Caki2 (cell line): ENCODE measurements around the gene EEF1AKMT3. TPM values are rescaled to one million over a fixed set of nuclear protein-coding genes. Genes with fewer than 3 reads are reported as not detected.
A peak's percentile ranks its signal among the peaks of the same experiment; 100 is the strongest.
"Not testable (repeated sequence)": the region's sequence is repeated elsewhere in the genome, so short reads cannot be mapped to it uniquely, and the experiment has no call there.

ENCODE experiments used
- DNase-seq: peaks from one replicate; pipeline ENCODE4 v3.0.0-alpha.2; 2015; ENCODE audit warnings: low read depth
- in situ Hi-C: cut with HindIII; loops from 2 replicates; pipeline ENCODE4 v1.10.0; 2016; ENCODE audit warnings: low sequenced_read_pairs, low pct_unique_long_range_greater_than_20kb, mixed read lengths
- total RNA-seq: library from RNA; depleted of rRNA; stranded (reverse); fragments of >200 nt; shearing (Covaris generic); gene quantifications from 2 replicates; pipeline ENCODE4 v1.2.3, GENCODE V29; 2014; ENCODE audit warnings: low replicate concordance

Gene EEF1AKMT3
- total RNA-seq, 1 experiment from 2014 or later = 10.5 TPM

- no peak for DNase-seq
- in situ Hi-C loops = no loop called here
Measured at GRCh38 chr12:57802607-57803006, 30.2 kb downstream of the EEF1AKMT3 start.

- in situ Hi-C loops = no loop called here
- peak; percentile 31 for DNase-seq
Measured at GRCh38 chr12:57803319-57803893, 31.0 kb downstream of the EEF1AKMT3 start.

- DNase-seq = no peak
- in situ Hi-C loops = no loop called here
Measured at GRCh38 chr12:57806677-57807076, 34.3 kb downstream of the EEF1AKMT3 start.

- DNase-seq = no peak
- in situ Hi-C loops = no loop called here
Measured at GRCh38 chr12:57807285-57807684, 34.9 kb downstream of the EEF1AKMT3 start.

GRCh38 chr12:57808351-57808750 is 35.9 kb downstream of the EEF1AKMT3 start:
- no peak for DNase-seq
- in situ Hi-C loops = no loop called here

- no peak for DNase-seq
- in situ Hi-C loops = no loop called here
Measured at GRCh38 chr12:57809425-57809824, 37.0 kb downstream of the EEF1AKMT3 start.

- in situ Hi-C loops = no loop called here
- peak; percentile 55 for DNase-seq
Measured at GRCh38 chr12:57810450-57810849, 38.0 kb downstream of the EEF1AKMT3 start.

GRCh38 chr12:57811028-57811755 is 38.8 kb downstream of the EEF1AKMT3 start:
- in situ Hi-C loops = no loop called here
- no peak for DNase-seq

- no peak for DNase-seq
- in situ Hi-C loops = no loop called here
Measured at GRCh38 chr12:57813111-57813970, 40.9 kb downstream of the EEF1AKMT3 start.

- no peak for DNase-seq
- in situ Hi-C loops = no loop called here
Measured at GRCh38 chr12:57813971-57814772, 41.8 kb downstream of the EEF1AKMT3 start.

- DNase-seq = no peak
- in situ Hi-C loops = no loop called here
Measured at GRCh38 chr12:57815177-57816000, 43.0 kb downstream of the EEF1AKMT3 start.

- in situ Hi-C loops = no loop called here
- no peak for DNase-seq
Measured at GRCh38 chr12:57816001-57816854, 43.8 kb downstream of the EEF1AKMT3 start.

- in situ Hi-C loops = no loop called here
- DNase-seq = no peak
Measured at GRCh38 chr12:57816855-57817151, 44.4 kb downstream of the EEF1AKMT3 start.

GRCh38 chr12:57817261-57817989 is 45.0 kb downstream of the EEF1AKMT3 start:
- no peak for DNase-seq
- in situ Hi-C loops = no loop called here

GRCh38 chr12:57817990-57818331 is 45.5 kb downstream of the EEF1AKMT3 start:
- in situ Hi-C loops, DNase-seq: not testable (repeated sequence)

- in situ Hi-C loops, DNase-seq: not testable (repeated sequence)
Measured at GRCh38 chr12:57820119-57820518, 47.7 kb downstream of the EEF1AKMT3 start.
